HepG2 (cell line): ENCODE results near the gene PNLIPRP3.

Experiments used
- ARHGAP35 ChIP-seq: sonication (generic); formaldehyde crosslinking; IDR thresholded peaks from 2 replicates; pipeline ENCODE4 v1.9.0; 2022; ENCODE audit warnings: mild to moderate bottlenecking, inconsistent platforms, moderate library complexity, missing genetic modification reagents, borderline replicate concordance
- CTCF ChIP-seq: sonication (generic); formaldehyde crosslinking; IDR thresholded peaks from 2 replicates; pipeline ENCODE4 v1.5.0; 2020; ENCODE audit warnings: mild to moderate bottlenecking, missing genetic modification reagents, moderate library complexity
- IRF1 ChIP-seq: sonication (generic); formaldehyde crosslinking; IDR thresholded peaks from 2 replicates; pipeline ENCODE4 v1.4.0; 2020; ENCODE audit warnings: low read depth, mild to moderate bottlenecking, missing genetic modification reagents
- ISX ChIP-seq: sonication (generic); formaldehyde crosslinking; conservative IDR thresholded peaks from 2 replicates; pipeline ENCODE4 v1.5.0; 2020; ENCODE audit warnings: missing genetic modification reagents
- KLF9 ChIP-seq: IDR thresholded peaks from 2 replicates; pipeline ENCODE4 v1.6.1; 2016; ENCODE audit warnings: low read depth
- MYC ChIP-seq: sonication (generic); formaldehyde crosslinking; IDR thresholded peaks from 2 replicates; pipeline ENCODE4 v1.9.0; 2021; ENCODE audit warnings: missing genetic modification reagents, borderline replicate concordance
- ZNF24 ChIP-seq: fragments of 450-650 bp; IDR thresholded peaks from 2 replicates; pipeline ENCODE4 v1.6.1; 2017; ENCODE audit warnings: antibody characterized with exemption, mild to moderate bottlenecking
- TF ChIP-seq, protein P1 (sequence below): sonication (generic); formaldehyde crosslinking; IDR thresholded peaks from 2 replicates; pipeline ENCODE4 v1.4.0; 2020; ENCODE audit warnings: missing genetic modification reagents

DNA sequence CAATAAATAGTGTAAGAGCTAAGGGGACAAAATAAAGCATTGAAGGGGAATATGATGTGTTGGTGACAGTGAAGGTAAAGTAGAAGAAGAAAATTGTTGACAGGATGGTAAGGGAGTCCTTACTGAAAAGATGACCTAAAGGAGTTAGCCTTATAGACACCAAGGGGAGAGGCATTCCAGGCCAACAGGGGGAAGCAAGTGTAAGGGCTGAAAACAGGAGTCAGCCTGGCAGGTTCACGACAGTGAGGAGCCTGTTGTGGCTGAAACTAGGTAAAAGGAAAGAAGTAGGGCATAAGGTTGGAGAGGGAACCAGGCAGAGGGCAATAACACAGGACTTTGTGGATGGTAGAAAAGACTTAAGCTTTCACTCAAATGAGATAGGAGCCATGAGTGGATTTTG is 34.0 kb downstream of the PNLIPRP3 start:
- TF ChIP-seq ISX (CRISPR knock-in tag) (no peak), MYC (CRISPR knock-in tag) (no peak), KLF9 (CRISPR knock-in tag) (no peak), CTCF (CRISPR knock-in tag) (no peak), ARHGAP35 (CRISPR knock-in tag) (no peak), IRF1 (CRISPR knock-in tag) (no peak), ZNF24 (no peak)
- TF ChIP-seq, protein P1, sequence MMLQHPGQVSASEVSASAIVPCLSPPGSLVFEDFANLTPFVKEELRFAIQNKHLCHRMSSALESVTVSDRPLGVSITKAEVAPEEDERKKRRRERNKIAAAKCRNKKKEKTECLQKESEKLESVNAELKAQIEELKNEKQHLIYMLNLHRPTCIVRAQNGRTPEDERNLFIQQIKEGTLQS (CRISPR knock-in tag) = no peak
